ENCODE data around the gene TOMM40.
"Not testable (repeated sequence)": the region's sequence is repeated elsewhere in the genome, so short reads cannot be mapped to it uniquely, and the experiment has no call there.

The TOMM40 gene

DNA sequence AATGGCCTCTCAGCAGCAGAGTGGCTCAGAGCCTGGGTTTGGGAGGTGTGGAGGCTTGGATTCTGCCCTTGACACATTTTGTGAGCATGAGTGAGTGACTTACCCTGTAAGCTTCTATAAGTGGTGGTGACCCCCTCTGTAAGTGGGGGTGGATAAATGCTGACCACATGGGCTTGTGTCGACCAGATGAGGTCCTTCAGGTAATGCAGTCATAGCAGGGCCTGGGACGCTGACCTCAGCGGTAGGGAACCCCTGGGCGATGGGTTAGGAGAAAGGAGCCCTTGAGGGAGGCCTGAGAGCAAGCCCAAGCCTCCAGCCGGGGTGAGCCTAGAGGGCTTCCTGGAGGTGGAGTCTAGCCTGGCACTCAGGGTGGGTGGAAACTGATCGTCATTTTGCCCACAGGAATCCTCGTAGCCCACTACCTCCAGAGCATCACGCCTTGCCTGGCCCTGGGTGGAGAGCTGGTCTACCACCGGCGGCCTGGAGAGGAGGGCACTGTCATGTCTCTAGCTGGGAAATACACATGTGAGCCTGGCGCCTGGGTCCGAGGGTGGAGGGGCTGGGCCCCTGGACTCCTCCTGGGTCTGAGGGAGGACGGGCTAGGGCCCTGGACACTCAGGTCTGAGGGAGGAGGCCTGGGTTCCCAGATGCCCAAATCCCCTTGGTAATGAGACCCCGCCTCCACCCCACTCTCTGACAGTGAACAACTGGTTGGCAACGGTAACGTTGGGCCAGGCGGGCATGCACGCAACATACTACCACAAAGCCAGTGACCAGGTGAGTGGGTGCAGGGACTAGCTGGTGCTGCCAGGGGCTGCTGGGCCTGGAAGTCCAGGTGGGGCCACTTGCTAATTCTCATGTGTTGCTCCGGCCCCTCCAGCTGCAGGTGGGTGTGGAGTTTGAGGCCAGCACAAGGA lies 9.5 kb downstream of the TOMM40 start:
- no peak for DNase-seq

DNA sequence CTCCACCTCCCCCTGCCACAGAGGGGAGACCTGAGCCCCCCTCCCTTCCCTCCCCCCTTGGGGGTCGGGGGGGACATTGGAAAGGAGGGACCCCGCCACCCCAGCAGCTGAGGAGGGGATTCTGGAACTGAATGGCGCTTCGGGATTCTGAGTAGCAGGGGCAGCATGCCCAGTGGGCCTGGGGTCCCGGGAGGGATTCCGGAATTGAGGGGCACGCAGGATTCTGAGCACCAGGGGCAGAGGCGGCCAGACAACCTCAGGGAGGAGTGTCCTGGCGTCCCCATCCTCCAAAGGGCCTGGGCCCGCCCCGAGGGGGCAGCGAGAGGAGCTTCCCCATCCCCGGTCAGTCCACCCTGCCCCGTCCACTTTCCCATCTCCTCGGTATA lies 12.2 kb downstream of the TOMM40 start:
- DNase-seq, result no peak

DNA sequence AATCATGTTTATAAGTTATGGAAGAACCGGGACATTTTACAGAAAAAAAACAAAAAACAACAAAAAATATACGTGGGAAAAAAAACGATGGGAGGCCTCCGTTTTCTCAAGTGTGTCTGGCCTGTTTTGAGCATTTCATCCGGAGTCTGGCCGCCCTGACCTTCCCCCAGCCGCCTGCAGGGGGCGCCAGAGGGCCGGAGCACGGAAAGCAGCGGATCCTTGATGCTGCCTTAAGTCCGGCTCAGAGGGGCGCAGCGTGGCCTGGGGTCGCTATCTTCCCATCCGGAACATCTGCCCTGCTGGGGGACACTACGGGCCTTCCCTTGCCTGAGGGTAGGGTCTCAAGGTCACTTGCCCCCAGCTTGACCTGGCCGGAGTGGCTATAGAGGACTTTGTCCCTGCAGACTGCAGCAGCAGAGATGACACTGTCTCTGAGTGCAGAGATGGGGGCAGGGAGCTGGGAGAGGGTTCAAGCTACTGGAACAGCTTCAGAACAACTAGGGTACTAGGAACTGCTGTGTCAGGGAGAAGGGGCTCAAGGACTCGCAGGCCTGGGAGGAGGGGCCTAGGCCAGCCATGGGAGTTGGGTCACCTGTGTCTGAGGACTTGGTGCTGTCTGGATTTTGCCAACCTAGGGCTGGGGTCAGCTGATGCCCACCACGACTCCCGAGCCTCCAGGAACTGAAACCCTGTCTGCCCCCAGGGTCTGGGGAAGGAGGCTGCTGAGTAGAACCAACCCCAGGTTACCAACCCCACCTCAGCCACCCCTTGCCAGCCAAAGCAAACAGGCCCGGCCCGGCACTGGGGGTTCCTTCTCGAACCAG lies 12.8 kb downstream of the TOMM40 start:
- peak; percentile 78 for DNase-seq

DNA sequence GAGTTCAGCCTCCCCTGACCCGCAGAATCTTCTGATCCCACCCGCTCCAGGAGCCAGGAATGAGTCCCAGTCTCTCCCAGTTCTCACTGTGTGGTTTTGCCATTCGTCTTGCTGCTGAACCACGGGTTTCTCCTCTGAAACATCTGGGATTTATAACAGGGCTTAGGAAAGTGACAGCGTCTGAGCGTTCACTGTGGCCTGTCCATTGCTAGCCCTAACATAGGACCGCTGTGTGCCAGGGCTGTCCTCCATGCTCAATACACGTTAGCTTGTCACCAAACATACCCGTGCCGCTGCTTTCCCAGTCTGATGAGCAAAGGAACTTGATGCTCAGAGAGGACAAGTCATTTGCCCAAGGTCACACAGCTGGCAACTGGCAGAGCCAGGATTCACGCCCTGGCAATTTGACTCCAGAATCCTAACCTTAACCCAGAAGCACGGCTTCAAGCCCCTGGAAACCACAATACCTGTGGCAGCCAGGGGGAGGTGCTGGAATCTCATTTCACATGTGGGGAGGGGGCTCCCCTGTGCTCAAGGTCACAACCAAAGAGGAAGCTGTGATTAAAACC lies 13.5 kb downstream of the TOMM40 start:
- no peak for DNase-seq

DNA sequence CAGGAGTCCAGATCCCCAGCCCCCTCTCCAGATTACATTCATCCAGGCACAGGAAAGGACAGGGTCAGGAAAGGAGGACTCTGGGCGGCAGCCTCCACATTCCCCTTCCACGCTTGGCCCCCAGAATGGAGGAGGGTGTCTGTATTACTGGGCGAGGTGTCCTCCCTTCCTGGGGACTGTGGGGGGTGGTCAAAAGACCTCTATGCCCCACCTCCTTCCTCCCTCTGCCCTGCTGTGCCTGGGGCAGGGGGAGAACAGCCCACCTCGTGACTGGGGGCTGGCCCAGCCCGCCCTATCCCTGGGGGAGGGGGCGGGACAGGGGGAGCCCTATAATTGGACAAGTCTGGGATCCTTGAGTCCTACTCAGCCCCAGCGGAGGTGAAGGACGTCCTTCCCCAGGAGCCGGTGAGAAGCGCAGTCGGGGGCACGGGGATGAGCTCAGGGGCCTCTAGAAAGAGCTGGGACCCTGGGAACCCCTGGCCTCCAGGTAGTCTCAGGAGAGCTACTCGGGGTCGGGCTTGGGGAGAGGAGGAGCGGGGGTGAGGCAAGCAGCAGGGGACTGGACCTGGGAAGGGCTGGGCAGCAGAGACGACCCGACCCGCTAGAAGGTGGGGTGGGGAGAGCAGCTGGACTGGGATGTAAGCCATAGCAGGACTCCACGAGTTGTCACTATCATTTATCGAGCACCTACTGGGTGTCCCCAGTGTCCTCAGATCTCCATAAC lies 14.5 kb downstream of the TOMM40 start, which contains the start of gene APOE:
Gene APOE (plus strand): TSS at position 360 of the 724 bp plus-strand sequence. CDS start 829 bp downstream, outside the sequence.
- no peak for DNase-seq

DNA sequence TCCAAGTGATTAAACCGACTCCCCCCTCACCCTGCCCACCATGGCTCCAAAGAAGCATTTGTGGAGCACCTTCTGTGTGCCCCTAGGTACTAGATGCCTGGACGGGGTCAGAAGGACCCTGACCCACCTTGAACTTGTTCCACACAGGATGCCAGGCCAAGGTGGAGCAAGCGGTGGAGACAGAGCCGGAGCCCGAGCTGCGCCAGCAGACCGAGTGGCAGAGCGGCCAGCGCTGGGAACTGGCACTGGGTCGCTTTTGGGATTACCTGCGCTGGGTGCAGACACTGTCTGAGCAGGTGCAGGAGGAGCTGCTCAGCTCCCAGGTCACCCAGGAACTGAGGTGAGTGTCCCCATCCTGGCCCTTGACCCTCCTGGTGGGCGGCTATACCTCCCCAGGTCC lies 16.6 kb downstream of the TOMM40 start:
- no peak for DNase-seq

DNA sequence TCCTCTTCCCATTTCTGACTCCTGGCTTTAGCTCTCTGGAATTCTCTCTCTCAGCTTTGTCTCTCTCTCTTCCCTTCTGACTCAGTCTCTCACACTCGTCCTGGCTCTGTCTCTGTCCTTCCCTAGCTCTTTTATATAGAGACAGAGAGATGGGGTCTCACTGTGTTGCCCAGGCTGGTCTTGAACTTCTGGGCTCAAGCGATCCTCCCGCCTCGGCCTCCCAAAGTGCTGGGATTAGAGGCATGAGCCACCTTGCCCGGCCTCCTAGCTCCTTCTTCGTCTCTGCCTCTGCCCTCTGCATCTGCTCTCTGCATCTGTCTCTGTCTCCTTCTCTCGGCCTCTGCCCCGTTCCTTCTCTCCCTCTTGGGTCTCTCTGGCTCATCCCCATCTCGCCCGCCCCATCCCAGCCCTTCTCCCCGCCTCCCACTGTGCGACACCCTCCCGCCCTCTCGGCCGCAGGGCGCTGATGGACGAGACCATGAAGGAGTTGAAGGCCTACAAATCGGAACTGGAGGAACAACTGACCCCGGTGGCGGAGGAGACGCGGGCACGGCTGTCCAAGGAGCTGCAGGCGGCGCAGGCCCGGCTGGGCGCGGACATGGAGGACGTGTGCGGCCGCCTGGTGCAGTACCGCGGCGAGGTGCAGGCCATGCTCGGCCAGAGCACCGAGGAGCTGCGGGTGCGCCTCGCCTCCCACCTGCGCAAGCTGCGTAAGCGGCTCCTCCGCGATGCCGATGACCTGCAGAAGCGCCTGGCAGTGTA lies 17.2 kb downstream of the TOMM40 start:
- no peak for DNase-seq

DNA sequence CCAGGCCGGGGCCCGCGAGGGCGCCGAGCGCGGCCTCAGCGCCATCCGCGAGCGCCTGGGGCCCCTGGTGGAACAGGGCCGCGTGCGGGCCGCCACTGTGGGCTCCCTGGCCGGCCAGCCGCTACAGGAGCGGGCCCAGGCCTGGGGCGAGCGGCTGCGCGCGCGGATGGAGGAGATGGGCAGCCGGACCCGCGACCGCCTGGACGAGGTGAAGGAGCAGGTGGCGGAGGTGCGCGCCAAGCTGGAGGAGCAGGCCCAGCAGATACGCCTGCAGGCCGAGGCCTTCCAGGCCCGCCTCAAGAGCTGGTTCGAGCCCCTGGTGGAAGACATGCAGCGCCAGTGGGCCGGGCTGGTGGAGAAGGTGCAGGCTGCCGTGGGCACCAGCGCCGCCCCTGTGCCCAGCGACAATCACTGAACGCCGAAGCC lies 17.8 kb downstream of the TOMM40 start:
- no peak for DNase-seq

DNA sequence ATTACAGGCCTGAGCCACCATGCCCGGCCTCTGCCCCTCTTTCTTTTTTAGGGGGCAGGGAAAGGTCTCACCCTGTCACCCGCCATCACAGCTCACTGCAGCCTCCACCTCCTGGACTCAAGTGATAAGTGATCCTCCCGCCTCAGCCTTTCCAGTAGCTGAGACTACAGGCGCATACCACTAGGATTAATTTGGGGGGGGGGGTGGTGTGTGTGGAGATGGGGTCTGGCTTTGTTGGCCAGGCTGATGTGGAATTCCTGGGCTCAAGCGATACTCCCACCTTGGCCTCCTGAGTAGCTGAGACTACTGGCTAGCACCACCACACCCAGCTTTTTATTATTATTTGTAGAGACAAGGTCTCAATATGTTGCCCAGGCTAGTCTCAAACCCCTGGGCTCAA lies 18.7 kb downstream of the TOMM40 start:
- DNase-seq, result no peak

DNA sequence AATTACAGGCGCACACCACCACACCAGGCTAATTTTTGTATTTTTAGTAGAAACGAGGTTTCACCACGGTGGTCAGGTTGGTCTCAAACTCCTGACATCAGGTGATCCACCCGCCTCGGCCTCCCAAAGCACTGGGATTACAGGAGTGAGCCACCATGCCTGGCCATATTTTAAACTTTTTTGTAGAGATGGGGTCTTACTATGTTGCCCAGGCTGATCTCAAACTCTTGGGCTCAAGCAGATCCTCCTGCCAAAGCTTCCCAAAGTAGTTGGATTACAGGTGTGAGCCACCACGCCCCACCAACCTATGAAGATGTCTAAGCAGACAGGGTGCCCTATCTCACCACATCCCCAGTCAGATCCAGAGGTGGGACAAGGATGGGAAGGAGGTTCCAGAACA lies 20.8 kb downstream of the TOMM40 start:
- DNase-seq, result not testable (repeated sequence)

DNA sequence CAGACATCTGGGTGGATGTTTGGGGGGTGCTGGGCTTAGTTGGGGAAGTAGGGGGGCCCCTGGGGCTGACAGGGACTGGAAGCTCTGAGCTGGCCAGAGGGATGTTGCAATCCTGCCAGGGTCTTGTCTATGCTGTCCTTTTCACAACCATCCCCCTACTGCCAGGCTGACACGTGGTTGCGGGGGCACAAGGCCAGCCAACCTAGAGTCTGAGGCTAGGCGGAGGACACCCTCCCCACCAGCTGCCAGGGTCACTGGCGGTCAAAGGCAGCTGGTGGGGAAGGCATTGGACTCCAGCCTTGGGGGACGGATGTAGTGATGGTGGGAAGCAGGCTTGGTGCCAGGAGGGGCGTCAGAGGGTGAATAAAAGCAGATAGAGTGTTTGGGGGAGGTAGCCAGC lies 21.8 kb downstream of the TOMM40 start:
- DNase-seq, result no peak

DNA sequence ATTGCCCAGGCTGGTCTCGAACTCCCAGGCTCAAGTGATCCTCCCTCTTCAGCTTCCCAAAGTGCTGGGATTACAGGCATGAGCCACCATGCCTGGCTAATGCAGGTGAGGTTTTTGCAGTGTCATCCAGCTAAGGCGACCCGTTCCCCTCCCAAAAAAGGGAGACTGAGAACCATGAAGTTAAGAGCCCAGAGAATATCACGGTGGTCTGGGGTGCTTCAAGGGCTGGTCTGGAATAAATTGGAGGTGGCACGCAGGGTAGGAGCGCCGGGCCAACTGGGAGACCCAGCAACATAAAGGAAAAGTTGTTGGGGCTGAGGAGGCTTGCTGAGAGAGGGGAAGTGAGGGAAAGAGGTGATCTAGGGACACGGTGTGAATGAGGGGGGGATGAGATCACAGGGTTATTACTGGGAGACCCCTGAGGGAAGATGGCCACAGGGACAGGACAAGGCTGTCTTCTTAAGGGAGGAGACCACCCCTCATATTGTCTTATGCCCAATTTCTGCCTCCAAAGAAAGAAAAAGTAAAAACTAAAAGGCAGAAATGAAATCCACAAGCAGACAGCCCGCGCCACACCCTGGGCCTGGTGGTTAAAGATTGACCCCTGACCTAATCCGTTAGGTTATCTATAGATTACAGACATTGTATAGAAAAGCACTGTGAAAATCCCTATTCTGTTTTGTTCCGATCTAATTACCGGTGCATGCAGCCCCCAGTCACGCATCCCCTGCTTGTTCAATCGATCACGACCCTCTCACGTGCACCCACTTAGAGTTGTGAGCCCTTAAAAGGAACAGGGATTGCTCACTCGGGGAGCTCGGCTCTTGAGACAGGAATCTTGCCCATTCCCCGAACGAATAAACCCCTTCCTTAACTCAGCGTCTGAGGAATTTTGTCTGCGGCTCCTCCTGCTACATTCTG lies 22.7 kb downstream of the TOMM40 start:
- DNase-seq, result not testable (repeated sequence)

DNA sequence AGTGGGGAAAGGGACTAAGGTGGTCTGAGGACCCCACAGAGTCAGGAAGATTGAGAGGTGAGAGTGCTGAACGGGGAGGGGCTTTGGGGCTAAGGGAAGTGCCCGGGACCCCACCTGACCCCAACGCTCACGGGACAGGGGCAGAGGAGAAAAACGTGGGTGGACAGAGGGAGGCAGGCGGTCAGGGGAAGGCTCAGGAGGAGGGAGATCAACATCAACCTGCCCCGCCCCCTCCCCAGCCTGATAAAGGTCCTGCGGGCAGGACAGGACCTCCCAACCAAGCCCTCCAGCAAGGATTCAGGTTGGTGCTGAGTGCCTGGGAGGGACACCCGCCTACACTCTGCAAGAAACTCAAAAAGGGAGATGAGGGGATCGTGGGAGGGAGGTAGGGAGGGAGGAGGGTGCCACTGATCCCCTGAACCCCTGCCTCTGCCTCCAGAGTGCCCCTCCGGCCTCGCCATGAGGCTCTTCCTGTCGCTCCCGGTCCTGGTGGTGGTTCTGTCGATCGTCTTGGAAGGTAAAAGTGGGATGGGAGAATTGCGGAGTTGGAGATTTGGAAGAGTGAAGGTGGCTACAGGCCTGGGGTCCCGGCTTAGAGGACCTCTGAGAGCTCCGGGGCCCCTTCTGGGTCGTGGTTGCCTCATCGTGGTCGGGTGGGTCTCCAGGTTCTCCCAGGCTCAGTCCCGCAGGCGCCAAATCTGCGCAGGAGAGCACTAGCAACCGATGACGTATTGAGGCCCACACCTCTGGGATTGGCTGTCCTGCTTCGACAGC lies 23.6 kb downstream of the TOMM40 start, which contains the start of gene APOC1:
Gene APOC1 (plus strand): TSS at position 176 of the 774 bp plus-strand sequence. CDS start 284 bp downstream, at position 460.
- DNase-seq, result peak; percentile 79

DNA sequence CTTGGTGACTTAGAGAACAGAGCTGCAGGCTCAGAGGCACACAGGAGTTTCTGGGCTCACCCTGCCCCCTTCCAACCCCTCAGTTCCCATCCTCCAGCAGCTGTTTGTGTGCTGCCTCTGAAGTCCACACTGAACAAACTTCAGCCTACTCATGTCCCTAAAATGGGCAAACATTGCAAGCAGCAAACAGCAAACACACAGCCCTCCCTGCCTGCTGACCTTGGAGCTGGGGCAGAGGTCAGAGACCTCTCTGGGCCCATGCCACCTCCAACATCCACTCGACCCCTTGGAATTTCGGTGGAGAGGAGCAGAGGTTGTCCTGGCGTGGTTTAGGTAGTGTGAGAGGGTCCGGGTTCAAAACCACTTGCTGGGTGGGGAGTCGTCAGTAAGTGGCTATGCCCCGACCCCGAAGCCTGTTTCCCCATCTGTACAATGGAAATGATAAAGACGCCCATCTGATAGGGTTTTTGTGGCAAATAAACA lies 33.2 kb downstream of the TOMM40 start:
- no peak for DNase-seq

DNA sequence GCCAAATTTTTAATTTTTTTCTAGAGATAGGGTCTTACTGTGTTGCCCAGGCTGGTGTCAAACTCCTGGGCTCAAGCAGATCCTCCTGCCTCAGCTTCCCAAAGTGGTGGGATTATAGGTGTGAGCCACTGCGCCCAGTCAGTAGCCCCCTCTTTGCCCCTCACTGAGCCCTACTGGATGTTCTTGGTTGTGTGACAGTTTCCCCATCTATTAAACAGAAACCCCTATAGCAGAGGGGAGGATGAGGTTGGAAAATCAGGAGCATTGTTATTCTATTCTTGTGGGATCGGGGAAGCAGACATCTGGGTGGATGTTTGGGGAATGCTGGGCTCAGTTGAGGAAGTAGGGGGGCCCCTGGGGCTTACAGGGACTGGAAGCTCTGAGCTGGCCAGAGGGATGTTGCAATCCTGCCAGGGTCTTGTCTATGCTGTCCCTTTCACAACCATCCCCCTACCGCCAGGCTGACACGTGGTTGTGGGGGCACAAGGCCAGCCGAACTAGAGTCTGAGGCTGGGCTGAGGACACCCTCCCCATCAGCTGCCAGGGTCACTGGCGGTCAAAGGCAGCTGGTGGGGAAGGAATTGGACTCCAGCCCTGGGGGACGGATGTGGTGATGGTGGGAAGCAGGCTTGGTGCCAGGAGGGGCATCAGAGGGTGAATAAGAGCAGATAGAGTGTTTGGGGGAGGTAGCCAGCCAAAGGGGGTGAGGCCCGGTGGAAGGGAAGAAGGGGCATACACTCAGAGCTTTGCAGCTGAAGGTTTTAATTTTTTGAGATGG lies 34.2 kb downstream of the TOMM40 start:
- no peak for DNase-seq

DNA sequence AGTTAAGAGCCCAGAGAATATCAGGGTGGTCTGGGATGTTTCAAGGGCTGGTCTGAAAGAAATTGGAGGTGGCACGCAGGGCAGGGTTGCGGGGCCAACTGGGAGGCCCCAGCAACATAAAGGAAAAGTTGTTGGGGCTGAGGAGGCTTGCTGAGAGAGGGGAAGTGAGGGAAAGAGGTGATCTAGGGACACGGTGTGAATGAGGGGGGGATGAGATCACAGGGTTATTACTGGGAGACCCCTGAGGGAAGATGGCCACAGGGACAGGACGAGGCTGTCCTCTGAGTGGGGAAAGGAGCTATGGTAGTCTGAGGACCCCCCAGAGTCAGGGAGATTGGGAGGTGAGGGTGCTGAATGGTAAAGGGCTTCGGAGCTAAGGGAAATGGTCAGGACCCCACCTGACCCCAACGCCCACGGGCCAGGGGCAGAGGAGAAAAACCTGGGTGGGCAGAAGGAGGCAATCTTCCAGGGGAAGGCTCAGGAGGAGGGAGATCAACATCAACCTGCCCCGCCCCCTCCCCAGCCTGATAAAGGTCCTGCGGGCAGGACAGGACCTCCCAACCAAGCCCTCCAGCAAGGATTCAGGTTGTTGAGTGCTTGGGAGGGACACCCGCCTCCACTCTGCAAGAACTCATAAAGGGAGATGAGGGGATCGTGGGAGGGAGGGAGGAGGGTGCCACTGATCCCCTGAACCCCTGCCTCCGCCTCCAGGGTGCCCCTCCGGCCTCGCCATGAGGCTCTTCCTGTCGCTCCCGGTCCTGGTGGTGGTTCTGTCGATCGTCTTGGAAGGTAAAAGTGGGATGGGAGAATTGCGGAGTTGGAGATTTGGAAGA lies 35.4 kb downstream of the TOMM40 start:
- not testable (repeated sequence) for DNase-seq

DNA sequence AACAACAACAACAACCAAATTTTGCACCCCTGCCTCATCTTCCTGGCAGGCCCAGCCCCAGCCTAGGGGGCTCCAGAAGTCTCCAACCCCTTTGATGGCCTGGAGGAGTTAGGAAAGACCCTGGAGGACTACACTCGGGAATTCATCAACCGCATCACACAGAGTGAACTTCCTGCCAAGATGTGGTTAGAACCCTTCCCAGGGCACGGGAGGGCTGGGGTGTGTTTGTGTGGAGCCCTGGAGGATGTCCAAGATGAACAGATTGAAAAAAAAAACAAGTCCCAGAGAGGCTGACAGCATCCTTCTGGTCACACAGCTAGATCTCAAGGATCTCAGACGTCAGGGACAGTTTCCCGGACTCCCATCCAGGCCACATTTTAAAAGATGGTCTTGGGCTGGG lies 36.7 kb downstream of the TOMM40 start:
- no peak for DNase-seq

DNA sequence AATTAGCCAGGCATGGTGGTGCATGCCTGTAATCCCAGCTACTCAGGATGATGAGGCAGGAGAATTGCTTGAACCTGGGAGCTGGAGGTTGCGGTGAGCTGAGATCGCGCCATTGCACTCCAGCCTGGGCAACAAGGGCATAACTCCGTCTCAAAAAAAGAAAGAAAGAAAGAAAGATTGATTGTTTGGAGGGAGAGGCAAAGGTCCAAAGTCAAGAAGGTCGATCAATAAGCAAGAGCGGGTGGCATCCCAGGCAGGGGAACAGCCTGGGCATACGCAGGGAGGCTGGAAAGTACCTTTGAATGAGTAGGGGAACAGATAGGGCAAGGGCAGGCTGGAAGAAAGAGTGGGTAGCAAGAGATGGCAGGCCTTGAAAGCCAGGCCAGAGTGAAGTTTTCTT lies 39.0 kb downstream of the TOMM40 start:
- no peak for DNase-seq

Measured in stimulated activated CD4-positive, alpha-beta T cell treated with anti-CD3 and anti-CD28 coated beads, Interleukin-4, amount 100 ng/mL, for 24 hours (primary cell).